Measurements from ENCODE around the gene UBE2D3. TPM values are rescaled to one million over a fixed set of nuclear protein-coding genes. Genes with fewer than 3 reads are reported as not detected.

UBE2D3 gene
- total RNA-seq, 1 experiment from 2014 or later = 191 TPM

DNA sequence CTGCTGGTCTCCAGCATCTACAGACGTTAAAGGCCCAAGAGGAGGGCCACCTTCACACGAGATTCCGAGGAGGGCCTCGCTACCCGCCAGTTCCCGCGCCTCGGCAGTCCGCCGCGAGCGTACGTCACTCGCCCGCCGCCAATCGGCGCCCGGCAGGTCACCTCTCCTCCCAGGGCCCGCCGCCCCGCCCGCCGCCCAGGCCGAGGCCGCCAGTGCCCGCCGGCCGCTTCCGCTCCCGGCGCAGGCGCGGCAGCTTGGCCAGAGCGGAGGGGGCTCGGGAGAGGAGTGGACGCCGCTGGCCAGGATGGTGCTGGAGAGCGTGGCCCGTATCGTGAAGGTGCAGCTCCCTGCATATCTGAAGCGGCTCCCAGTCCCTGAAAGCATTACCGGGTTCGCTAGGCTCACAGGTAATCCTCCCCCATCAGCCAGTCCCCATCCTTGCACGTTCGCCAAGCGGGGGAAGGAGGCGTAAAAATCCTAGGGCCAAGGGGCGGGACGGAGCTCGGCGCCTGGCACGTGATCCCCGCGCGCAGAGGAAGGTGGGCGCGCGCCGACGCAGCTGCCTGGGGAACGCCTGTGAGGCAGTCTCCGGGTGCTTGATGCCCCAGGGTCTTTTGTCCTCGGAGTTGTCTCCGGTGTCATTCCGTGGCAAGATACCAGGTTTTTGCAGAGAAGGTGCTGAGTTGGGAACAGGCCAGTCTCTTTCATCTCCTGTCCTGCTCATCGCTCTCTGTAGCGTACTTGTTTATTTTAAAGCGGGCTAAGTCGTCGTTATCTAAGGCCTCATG lies 41.6 kb upstream of the UBE2D3 start, which contains the start of gene CISD2:
Gene CISD2 (plus strand): TSS at position 212 of the 788 bp plus-strand sequence. CDS start 93 bp downstream, at position 305.
- DNase-seq (ENCODE audit: low read depth, low spot score) = peak; percentile 61
- no peaks in the 10 kb centered on the region for H3K9me3 ChIP-seq (ENCODE audit: control insufficient read depth, insufficient read depth, low read depth, low read length)
- H3K4me3 ChIP-seq (ENCODE audit: low read depth in 2 of 2, low read length in 2 of 2) = peak within 1 kb of the TSS; percentile 80 to 94
- CTCF ChIA-PET = interaction anchor here (0.7 kb wide), 1 partner anchor 143 kb away, joined by 3 read pairs; no protein-coding TSS in a partner anchor
- POLR2A ChIA-PET = interaction anchor here (0.6 to 2.4 kb wide), 3 partner anchors 41 to 86 kb away, joined by 3 to 23 read pairs (median 3); partner anchors contain the start of gene UBE2D3
- peak; percentile 97 for ATAC-seq
- intact Hi-C loops (cut with micrococcal nuclease; ENCODE audit: unreplicated experiment) = loop anchor here (5.0 kb wide), 1 partner anchor 37 kb away; no protein-coding TSS in a partner anchor
- peak within 1 kb of the TSS; percentile 95 for H3K27ac ChIP-seq (ENCODE audit: low read length)
- no TSS peak for BruUV-seq (replicated peaks)
- H3K4me1 ChIP-seq (ENCODE audit: control insufficient read depth, insufficient read depth, low read length) = peaks cover 12% of the 10 kb centered on the region
- H3K27me3 ChIP-seq (ENCODE audit: control insufficient read depth, insufficient read depth, low read length) = no peaks in the 10 kb centered on the region
- H3K36me3 ChIP-seq (ENCODE audit: control insufficient read depth, insufficient read depth, low read length) = peaks cover 4% of the 10 kb centered on the region; the same call in 1 of the 2 replicates
- TF ChIP-seq TCF7L2 (IDR thresholded peaks at IDR 0.05; ENCODE audit: low read depth, low read length) (no peak), CTCF (IDR thresholded peaks at IDR 0.05) (no peak), POLR2AphosphoS5 (IDR thresholded peaks at IDR 0.05; ENCODE audit: low read depth, low read length) (peak; percentile 89), SIN3A (IDR thresholded peaks at IDR 0.05; ENCODE audit: borderline replicate concordance, insufficient read depth, low read depth, low read length) (no peak)
- TF ChIP-seq, protein P1, sequence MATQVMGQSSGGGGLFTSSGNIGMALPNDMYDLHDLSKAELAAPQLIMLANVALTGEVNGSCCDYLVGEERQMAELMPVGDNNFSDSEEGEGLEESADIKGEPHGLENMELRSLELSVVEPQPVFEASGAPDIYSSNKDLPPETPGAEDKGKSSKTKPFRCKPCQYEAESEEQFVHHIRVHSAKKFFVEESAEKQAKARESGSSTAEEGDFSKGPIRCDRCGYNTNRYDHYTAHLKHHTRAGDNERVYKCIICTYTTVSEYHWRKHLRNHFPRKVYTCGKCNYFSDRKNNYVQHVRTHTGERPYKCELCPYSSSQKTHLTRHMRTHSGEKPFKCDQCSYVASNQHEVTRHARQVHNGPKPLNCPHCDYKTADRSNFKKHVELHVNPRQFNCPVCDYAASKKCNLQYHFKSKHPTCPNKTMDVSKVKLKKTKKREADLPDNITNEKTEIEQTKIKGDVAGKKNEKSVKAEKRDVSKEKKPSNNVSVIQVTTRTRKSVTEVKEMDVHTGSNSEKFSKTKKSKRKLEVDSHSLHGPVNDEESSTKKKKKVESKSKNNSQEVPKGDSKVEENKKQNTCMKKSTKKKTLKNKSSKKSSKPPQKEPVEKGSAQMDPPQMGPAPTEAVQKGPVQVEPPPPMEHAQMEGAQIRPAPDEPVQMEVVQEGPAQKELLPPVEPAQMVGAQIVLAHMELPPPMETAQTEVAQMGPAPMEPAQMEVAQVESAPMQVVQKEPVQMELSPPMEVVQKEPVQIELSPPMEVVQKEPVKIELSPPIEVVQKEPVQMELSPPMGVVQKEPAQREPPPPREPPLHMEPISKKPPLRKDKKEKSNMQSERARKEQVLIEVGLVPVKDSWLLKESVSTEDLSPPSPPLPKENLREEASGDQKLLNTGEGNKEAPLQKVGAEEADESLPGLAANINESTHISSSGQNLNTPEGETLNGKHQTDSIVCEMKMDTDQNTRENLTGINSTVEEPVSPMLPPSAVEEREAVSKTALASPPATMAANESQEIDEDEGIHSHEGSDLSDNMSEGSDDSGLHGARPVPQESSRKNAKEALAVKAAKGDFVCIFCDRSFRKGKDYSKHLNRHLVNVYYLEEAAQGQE (IDR thresholded peaks at IDR 0.05; ENCODE audit: insufficient read depth in 1 of 2, low read depth in 2 of 2, low read length in 1 of 2) = no peak
- in situ Hi-C loops (cut with HindIII; ENCODE audit: low pct_unique_long_range_greater_than_20kb, low sequenced_read_pairs) = no loop called here

GRCh38 chr4:102868153-102868780 lies 40.9 kb upstream of the UBE2D3 start:
- ChIA-PET POLR2A (interaction anchor here (0.6 to 2.4 kb wide), 2 partner anchors 41 to 977 kb away, joined by 7 to 23 read pairs; partner anchors contain the start of gene UBE2D3), CTCF (no interaction called here)
- no peak for DNase-seq (ENCODE audit: low read depth, low spot score)
- no peaks in the 10 kb centered on the region for H3K9me3 ChIP-seq (ENCODE audit: control insufficient read depth, insufficient read depth, low read depth, low read length)
- no peaks in the 10 kb centered on the region for H3K27me3 ChIP-seq (ENCODE audit: control insufficient read depth, insufficient read depth, low read length)
- in situ Hi-C loops (cut with HindIII; ENCODE audit: low pct_unique_long_range_greater_than_20kb, low sequenced_read_pairs) = no loop called here
- H3K27ac ChIP-seq (ENCODE audit: low read length) = peak overlapping the region; percentile 95
- TSS peak; percentile 77 for BruUV-seq (replicated peaks)
- peak; percentile 71 for ATAC-seq
- H3K4me1 ChIP-seq (ENCODE audit: control insufficient read depth, insufficient read depth, low read length) = peaks cover 12% of the 10 kb centered on the region
- TF ChIP-seq POLR2AphosphoS5 (IDR thresholded peaks at IDR 0.05; ENCODE audit: low read depth, low read length) = no peak
- no peak for TF ChIP-seq TCF7L2 (IDR thresholded peaks at IDR 0.05; ENCODE audit: low read depth, low read length)
- TF ChIP-seq CTCF (IDR thresholded peaks at IDR 0.05) = no peak
- TF ChIP-seq SIN3A (IDR thresholded peaks at IDR 0.05; ENCODE audit: borderline replicate concordance, insufficient read depth, low read depth, low read length) = no peak
- TF ChIP-seq, protein P1 (IDR thresholded peaks at IDR 0.05; ENCODE audit: insufficient read depth in 1 of 2, low read depth in 2 of 2, low read length in 1 of 2) = no peak
- intact Hi-C loops (cut with micrococcal nuclease; ENCODE audit: unreplicated experiment) = loop anchor here (5.0 kb wide), 1 partner anchor 36 kb away; no protein-coding TSS in a partner anchor
- H3K36me3 ChIP-seq (ENCODE audit: control insufficient read depth, insufficient read depth, low read length) = peaks cover 4% of the 10 kb centered on the region; the same call in 1 of the 2 replicates
- H3K4me3 ChIP-seq (ENCODE audit: low read depth in 2 of 2, low read length in 2 of 2) = peak overlapping the region; percentile 80 to 82
